Purkinje cell (primary cell): ENCODE measurements around the gene TOMM40. TPM values are rescaled to one million over a fixed set of nuclear protein-coding genes. Genes with fewer than 3 reads are reported as not detected.

Source experiments
- polyA plus RNA-seq: library from polyadenylated mRNA; unstranded; fragments of >200 nt; fragmentation: Nextera tagmentation; gene quantifications from 2 replicates; pipeline ENCODE4 v1.2.1, GENCODE V29; 2014

TOMM40 gene
- polyA plus RNA-seq = 1.8 and 2.7 TPM in 2 replicates

GRCh38 chr19:44891016-44891882 is at the start of gene TOMM40:
TSS of gene TOMM40 (plus strand) at chr19:44891254. CDS start at chr19:44891416, 162 bp downstream.

GRCh38 chr19:44845612-44846454 is 45.2 kb upstream of the TOMM40 start, which contains the start of gene NECTIN2:
TSS of gene NECTIN2 (plus strand) at chr19:44846297. CDS start at chr19:44846526, 229 bp downstream.

GRCh38 chr19:44905437-44906160 is 14.5 kb downstream of the TOMM40 start, which contains the start of gene APOE:
TSS of gene APOE (plus strand) at chr19:44905796. CDS start at chr19:44906625, 829 bp downstream.

GRCh38 chr19:44914433-44915206 is 23.6 kb downstream of the TOMM40 start, which contains the start of gene APOC1:
TSS of gene APOC1 (plus strand) at chr19:44914608. CDS start at chr19:44914892, 284 bp downstream.

GRCh38 chr19:44942067-44942571 is 51.1 kb downstream of the TOMM40 start, which contains the start of gene APOC4:
TSS of gene APOC4 (plus strand) at chr19:44942237. CDS start at chr19:44942278, 41 bp downstream.

Other genes with a start within 250 kb of the TOMM40 start
- gene PVR, start 247.3 kb upstream of the TOMM40 start, polyA plus RNA-seq = 4.5 and 9.1 TPM in 2 replicates
- gene CEACAM19, start 219.8 kb upstream of the TOMM40 start, polyA plus RNA-seq = 0.77 TPM in 1 of 2 replicates, not detected in the other
- gene CEACAM16, start 192.1 kb upstream of the TOMM40 start, polyA plus RNA-seq = 0.35 TPM in 1 of 2 replicates, not detected in the other
- gene BCL3, start 142.5 kb upstream of the TOMM40 start, polyA plus RNA-seq = 0.70 and 5.7 TPM in 2 replicates
- gene CBLC, start 113.4 kb upstream of the TOMM40 start, polyA plus RNA-seq = not detected in 2 replicates
- gene BCAM, start 82.2 kb upstream of the TOMM40 start, polyA plus RNA-seq = not detected in 2 replicates
- gene NECTIN2, start 45.0 kb upstream of the TOMM40 start, polyA plus RNA-seq = 6.2 and 21.5 TPM in 2 replicates
- 6.2 and 10.7 TPM in 2 replicates for gene APOE, start 14.5 kb downstream of the TOMM40 start, polyA plus RNA-seq
- 5.7 and 19.8 TPM in 2 replicates for gene APOC1, start 23.4 kb downstream of the TOMM40 start, polyA plus RNA-seq
- gene APOC4, start 51.0 kb downstream of the TOMM40 start, polyA plus RNA-seq = not detected in 2 replicates
- 0.98 TPM in 1 of 2 replicates, not detected in the other for gene APOC2, start 54.8 kb downstream of the TOMM40 start, polyA plus RNA-seq
- 1.7 and 5.9 TPM in 2 replicates for gene CLPTM1, start 64.1 kb downstream of the TOMM40 start, polyA plus RNA-seq
- 0.23 and 1.6 TPM in 2 replicates for gene RELB, start 110.2 kb downstream of the TOMM40 start, polyA plus RNA-seq
- gene CLASRP, start 147.8 kb downstream of the TOMM40 start, polyA plus RNA-seq = 1.2 and 2.1 TPM in 2 replicates
- gene ZNF296, start 185.2 kb downstream of the TOMM40 start, polyA plus RNA-seq = 0.15 TPM in 1 of 2 replicates, not detected in the other
- gene GEMIN7, start 188.0 kb downstream of the TOMM40 start, polyA plus RNA-seq = 47.1 and 60.6 TPM in 2 replicates
- gene PPP1R37, start 201.9 kb downstream of the TOMM40 start, polyA plus RNA-seq = 0.38 TPM in 1 of 2 replicates, not detected in the other